Activated T-cell treated with anti-CD3 and anti-CD28 coated beads, Interleukin-2, amount 50 U/mL, for 24 hours (primary cell): Measurements from ENCODE around the gene ST3GAL5.
"Not testable (repeated sequence)": the region's sequence is repeated elsewhere in the genome, so short reads cannot be mapped to it uniquely, and the experiment has no call there.

ENCODE experiments used
- DNase-seq: peaks from one replicate; pipeline ENCODE4 v3.0.0-alpha.2; 2020
- H3K27ac Mint-ChIP-seq: 2 replicates; pipeline ENCODE4 v1.8.0; 2020; ENCODE audit warnings: mild to moderate bottlenecking, mixed read lengths
- H3K27me3 Mint-ChIP-seq: 2 replicates; pipeline ENCODE4 v1.8.0; 2020; ENCODE audit warnings: mixed read lengths
- H3K36me3 Mint-ChIP-seq: 2 replicates; pipeline ENCODE4 v1.8.0; 2020; ENCODE audit warnings: low read depth, mixed read lengths
- H3K4me1 Mint-ChIP-seq: 2 replicates; pipeline ENCODE4 v1.8.0; 2020; ENCODE audit warnings: low read depth, mixed read lengths
- H3K4me3 Mint-ChIP-seq: 2 replicates; pipeline ENCODE4 v1.8.0; 2020; ENCODE audit warnings: mild to moderate bottlenecking, moderate library complexity, mixed read lengths
- H3K9me3 Mint-ChIP-seq: 2 replicates; pipeline ENCODE4 v1.8.0; 2020; ENCODE audit warnings: mixed read lengths

ST3GAL5 gene

DNA sequence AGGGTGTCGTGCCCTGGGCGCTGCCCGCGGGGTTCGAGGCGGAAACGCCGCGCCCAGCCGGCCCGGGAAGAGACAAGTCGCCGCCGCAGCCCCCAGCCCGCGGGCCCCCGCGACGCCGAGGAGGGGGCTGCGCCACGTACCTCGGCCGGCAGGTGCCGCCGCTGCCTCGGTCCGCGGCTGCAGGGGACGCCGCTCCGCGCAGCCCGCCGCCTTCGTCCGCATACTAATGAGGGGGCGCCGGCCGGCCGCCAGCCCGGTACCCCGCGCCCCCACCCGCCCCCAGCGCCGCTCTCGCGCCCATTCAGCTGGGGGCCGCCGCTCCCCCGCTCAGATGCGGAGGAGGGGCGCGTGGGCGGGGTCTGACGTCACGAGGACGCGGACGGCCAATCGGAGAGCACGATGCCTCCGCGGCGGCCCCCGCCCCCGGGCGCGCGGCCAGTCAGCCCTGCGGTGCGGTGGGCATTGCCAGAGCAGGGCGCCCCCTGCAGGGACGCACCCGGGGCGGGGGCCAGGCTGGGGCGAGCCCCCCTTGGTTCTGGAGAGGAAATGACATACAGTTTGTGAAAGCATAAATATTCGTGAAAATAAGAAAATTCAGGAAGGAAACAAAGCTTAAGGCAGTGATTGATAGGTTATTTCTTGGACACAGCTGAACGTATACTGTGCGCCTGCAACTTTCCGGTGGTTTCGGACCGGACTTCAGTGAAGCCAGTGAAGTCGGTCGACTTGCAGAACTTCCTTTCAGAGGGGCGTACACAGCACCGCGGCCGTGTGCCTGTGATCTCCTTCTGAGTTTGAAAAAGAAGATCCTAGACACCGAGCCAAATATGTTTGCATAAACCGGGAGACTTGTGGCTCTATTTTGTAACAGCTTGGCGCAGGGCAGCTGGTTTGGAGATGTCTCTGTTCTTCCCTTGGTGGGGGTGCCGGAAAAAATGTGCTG, at the start of gene ST3GAL5:
TSS of gene ST3GAL5 (minus strand) at position 307 of the 943 bp plus-strand sequence. CDS start at position 222, 85 bp downstream.
- Mint-ChIP-seq H3K36me3 (peaks cover 5% of the 10 kb centered on the region), H3K27ac (peak within 1 kb of the TSS; percentile 89), H3K4me3 (peak within 1 kb of the TSS; percentile 87), H3K9me3 (no peaks in the 10 kb centered on the region), H3K27me3 (no peaks in the 10 kb centered on the region), H3K4me1 (peaks cover 70% of the 10 kb centered on the region)
- DNase-seq, result peak; percentile 95

- H3K27me3 Mint-ChIP-seq, result no peaks in the 10 kb centered on the region
- H3K27ac Mint-ChIP-seq, result no peak overlapping the region
- peaks cover 8% of the 10 kb centered on the region for H3K4me1 Mint-ChIP-seq
- no peaks in the 10 kb centered on the region for H3K36me3 Mint-ChIP-seq
- DNase-seq, result no peak
- no peak overlapping the region for H3K4me3 Mint-ChIP-seq
- peaks cover 20% of the 10 kb centered on the region for H3K9me3 Mint-ChIP-seq
Measured at GRCh38 chr2:85938456-85938855, 49.7 kb upstream of the ST3GAL5 start.

DNA sequence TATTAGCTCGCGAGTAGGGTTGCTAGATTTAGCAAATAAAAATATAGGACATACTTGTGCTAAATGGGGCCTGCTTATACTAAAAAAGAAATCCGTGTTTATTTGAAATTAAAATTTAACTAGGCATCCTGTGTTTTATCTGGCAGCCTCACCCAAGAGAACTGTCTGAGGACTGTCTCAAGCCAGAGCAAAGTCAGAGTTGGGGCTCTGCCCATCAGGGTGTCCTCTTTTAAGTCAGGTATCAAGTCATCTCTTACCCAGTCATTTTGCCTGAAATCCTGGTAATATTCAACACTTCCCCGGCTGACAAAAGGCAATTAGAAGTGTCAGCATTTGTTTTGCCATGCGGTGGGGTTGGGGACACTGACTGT, 48.3 kb upstream of the ST3GAL5 start:
- H3K4me3 Mint-ChIP-seq, result no peak overlapping the region

DNA sequence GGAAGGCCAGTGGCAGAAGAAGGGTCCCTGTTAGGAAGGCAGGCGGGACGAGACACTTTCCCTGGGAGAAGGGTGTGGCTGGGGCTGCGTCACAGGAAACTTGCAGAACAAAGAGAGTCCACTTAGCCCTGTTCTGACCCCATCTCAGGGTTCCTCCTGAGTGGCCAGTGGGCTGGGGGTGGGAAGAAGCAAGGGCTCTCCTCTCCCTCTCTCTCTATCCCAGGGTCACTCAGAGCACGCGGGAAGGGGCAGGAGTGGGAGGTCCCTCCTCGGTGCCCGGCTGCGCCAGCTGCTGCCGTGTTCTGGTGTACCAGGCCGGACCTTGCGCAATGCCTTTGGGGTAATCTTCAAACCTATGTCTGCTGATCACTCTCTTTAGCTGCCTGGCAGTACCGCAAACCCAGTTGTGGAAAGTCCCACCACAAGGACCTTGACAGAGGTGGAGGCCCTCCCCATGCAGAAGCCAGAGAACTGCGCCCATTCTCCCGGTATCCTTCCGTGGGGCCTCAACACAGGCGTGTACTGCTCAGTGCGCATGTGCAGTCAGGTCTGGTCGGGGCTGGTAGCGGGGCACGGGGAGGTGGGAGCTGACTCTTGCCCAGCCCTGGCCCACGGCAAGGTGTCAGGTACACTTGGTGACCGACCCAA, 47.8 kb upstream of the ST3GAL5 start:
- DNase-seq, result no peak
- Mint-ChIP-seq H3K4me1 (peaks cover 20% of the 10 kb centered on the region), H3K27me3 (no peaks in the 10 kb centered on the region), H3K27ac (no peak overlapping the region), H3K9me3 (peaks cover 5% of the 10 kb centered on the region), H3K36me3 (no peaks in the 10 kb centered on the region), H3K4me3 (no peak overlapping the region)

More for the DNA sequence above, 48.3 kb upstream of the ST3GAL5 start:
- Mint-ChIP-seq H3K4me1 (peaks cover 18% of the 10 kb centered on the region), H3K36me3 (no peaks in the 10 kb centered on the region), H3K27me3 (no peaks in the 10 kb centered on the region), H3K27ac (no peak overlapping the region), H3K9me3 (peaks cover 9% of the 10 kb centered on the region)
- DNase-seq, result no peak

GRCh38 chr2:85935746-85936208, 47.0 kb upstream of the ST3GAL5 start:
- Mint-ChIP-seq H3K27me3 (no peaks in the 10 kb centered on the region), H3K4me3 (no peak overlapping the region), H3K27ac (no peak overlapping the region), H3K4me1 (peaks cover 20% of the 10 kb centered on the region), H3K9me3 (no peaks in the 10 kb centered on the region), H3K36me3 (no peaks in the 10 kb centered on the region)
- no peak for DNase-seq

DNA sequence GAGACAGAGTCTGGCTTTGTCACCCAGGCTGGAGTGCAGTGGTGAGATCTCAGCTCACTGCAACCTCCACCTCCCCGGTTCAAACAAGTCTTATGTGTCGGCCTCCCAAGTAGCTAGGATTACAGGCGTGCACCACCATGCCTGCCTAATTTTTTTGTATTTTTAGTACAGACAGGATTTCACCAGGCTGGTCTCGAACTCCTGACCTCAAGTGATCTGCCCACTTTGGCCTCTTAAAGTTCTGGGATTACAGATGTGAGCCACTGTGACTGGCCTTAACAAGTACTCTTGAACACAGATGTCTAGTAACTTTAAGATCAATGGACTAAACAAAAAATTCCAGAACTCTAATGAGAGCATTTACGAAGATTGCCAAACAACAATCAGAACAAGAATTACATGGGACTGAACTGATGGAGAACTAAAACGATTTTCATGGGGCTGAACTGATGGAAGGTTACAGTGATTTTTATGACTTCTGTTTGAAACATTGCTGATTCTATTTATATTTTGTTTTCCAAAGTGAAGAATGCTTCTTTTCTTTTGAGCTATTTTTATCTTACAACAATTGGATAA, 46.5 kb upstream of the ST3GAL5 start:
- no peak overlapping the region for H3K27ac Mint-ChIP-seq
- no peak for DNase-seq
- H3K4me1 Mint-ChIP-seq, result peaks cover 20% of the 10 kb centered on the region
- H3K4me3 Mint-ChIP-seq, result no peak overlapping the region
- no peaks in the 10 kb centered on the region for H3K27me3 Mint-ChIP-seq
- H3K9me3 Mint-ChIP-seq, result no peaks in the 10 kb centered on the region
- no peaks in the 10 kb centered on the region for H3K36me3 Mint-ChIP-seq

GRCh38 chr2:85933753-85934594, 45.2 kb upstream of the ST3GAL5 start:
- Mint-ChIP-seq H3K4me3 (no peak overlapping the region), H3K9me3 (no peaks in the 10 kb centered on the region), H3K36me3 (no peaks in the 10 kb centered on the region), H3K27me3 (no peaks in the 10 kb centered on the region), H3K27ac (no peak overlapping the region), H3K4me1 (peaks cover 22% of the 10 kb centered on the region)
- no peak for DNase-seq

DNA sequence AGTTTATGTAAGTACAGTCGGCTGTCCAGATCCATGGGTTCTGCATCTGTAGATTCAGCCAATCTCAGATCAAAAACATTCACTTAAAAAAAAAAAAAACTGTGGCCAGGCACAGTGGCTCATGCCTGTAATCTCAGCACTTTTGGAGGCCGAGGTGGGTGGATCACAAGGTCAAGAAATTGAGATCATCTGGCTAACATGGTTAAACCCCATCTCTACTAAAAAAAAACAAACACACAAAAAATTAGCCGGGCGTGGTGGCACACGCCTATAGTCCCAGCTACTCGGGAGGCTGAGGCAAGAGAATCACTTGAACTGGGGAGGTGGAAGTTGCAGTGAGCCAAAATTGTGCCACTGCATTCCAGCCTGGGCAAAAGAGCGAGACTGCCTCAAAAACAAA, 42.4 kb upstream of the ST3GAL5 start:
- H3K27ac Mint-ChIP-seq, H3K36me3 Mint-ChIP-seq, H3K9me3 Mint-ChIP-seq, H3K4me3 Mint-ChIP-seq, DNase-seq, H3K27me3 Mint-ChIP-seq: not testable (repeated sequence)
- peaks cover 31% of the 10 kb centered on the region for H3K4me1 Mint-ChIP-seq

- DNase-seq, result no peak
- H3K27ac Mint-ChIP-seq, result no peak overlapping the region
- H3K36me3 Mint-ChIP-seq, result no peaks in the 10 kb centered on the region
- H3K4me3 Mint-ChIP-seq, result no peak overlapping the region
- H3K27me3 Mint-ChIP-seq, result no peaks in the 10 kb centered on the region
- no peaks in the 10 kb centered on the region for H3K9me3 Mint-ChIP-seq
- H3K4me1 Mint-ChIP-seq, result peaks cover 31% of the 10 kb centered on the region
Measured at GRCh38 chr2:85930129-85931124, 41.6 kb upstream of the ST3GAL5 start.

DNA sequence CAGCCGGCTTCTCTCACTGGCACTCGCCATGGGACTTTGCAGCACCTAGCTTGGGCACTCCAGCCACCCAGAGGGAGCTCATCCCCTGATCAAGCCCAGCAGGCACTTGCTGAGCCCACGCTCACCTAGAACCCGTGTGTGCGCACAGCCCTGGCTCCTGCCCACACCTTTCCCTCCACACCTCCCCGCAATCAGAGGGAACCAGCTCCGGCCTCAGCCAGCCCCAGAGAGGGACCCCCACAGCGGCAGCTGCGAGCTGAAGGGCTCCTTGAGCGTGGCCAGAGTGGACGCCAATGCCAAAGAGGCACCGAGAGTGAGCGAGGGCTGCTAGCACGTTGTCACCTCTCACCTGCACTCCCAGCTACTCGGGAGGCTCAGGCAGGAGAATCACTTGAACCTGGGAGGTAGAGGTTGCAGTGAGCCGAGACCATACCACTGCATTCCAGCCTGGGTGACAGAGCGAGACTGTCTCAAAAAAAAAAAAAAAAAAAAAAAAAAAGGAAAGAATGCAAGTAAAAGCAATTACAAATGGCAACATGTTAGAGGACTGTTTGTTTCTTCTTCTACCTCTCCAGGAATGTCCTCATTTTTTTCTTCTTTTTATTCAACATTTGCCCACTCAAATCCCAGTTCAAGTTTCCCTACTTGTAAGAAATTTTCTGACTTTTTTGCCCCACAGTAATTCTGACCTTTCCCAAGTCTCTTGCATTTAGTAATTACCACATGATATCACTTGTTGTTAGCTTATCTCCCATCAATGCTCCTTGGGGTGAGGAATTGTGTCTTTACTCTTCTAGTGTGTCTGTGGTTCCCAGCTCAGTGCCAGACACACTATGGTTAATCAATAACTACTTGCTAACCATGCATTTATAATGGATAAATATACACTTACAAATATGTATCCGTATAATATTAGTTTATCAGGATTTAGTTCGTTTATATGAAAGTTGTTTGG, 40.6 kb upstream of the ST3GAL5 start:
- H3K27me3 Mint-ChIP-seq, result no peaks in the 10 kb centered on the region
- no peaks in the 10 kb centered on the region for H3K36me3 Mint-ChIP-seq
- H3K27ac Mint-ChIP-seq, result no peak overlapping the region
- no peaks in the 10 kb centered on the region for H3K9me3 Mint-ChIP-seq
- no peak for DNase-seq
- H3K4me1 Mint-ChIP-seq, result peaks cover 36% of the 10 kb centered on the region
- no peak overlapping the region for H3K4me3 Mint-ChIP-seq

- DNase-seq, result no peak
- Mint-ChIP-seq H3K36me3 (no peaks in the 10 kb centered on the region), H3K27ac (no peak overlapping the region), H3K27me3 (no peaks in the 10 kb centered on the region), H3K4me3 (no peak overlapping the region), H3K9me3 (no peaks in the 10 kb centered on the region), H3K4me1 (peaks cover 20% of the 10 kb centered on the region)
Measured at GRCh38 chr2:85926931-85927661, 38.3 kb upstream of the ST3GAL5 start.

- H3K36me3 Mint-ChIP-seq, result no peaks in the 10 kb centered on the region
- DNase-seq, result no peak
- no peak overlapping the region for H3K4me3 Mint-ChIP-seq
- H3K4me1 Mint-ChIP-seq, result peaks cover 18% of the 10 kb centered on the region
- H3K27me3 Mint-ChIP-seq, result no peaks in the 10 kb centered on the region
- no peak overlapping the region for H3K27ac Mint-ChIP-seq
- H3K9me3 Mint-ChIP-seq, result no peaks in the 10 kb centered on the region
Measured at GRCh38 chr2:85926526-85926925, 37.7 kb upstream of the ST3GAL5 start.
